HG03045 (cell line): ENCODE data around the gene SUPT5H.

Experiments used
- ATAC-seq: cut with Tn5 transposase; IDR thresholded peaks from one replicate; pipeline ENCODE4 v1.9.1; 2021; ENCODE audit warnings: mild to moderate bottlenecking, moderate library complexity; ENCODE audit not compliant: unreplicated experiment

Gene SUPT5H

GRCh38 chr19:39494661-39495060 is 49.3 kb downstream of the SUPT5H start:
- ATAC-seq: no peak

DNA sequence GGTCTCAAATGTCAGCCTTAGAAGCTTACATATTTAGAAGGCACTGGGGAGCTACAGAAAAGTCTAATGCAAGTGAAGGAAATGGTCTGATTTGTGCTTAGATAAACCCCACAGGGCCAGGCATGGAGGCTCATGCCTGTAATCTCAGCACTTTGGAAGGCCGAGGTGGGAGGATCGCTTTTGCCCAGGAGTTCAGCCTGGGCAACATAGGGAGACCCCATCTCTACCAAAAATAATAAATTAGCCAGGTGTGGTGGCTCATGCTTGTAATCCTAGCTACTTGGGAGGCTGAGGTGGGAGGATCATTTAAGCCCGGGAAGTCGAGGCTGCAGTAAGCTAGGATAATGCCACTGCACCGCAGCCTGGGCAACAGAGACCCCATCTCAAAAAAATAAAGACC is 50.7 kb downstream of the SUPT5H start:
- no peak for ATAC-seq

GRCh38 chr19:39497701-39497995 is 52.3 kb downstream of the SUPT5H start:
- no peak for ATAC-seq

DNA sequence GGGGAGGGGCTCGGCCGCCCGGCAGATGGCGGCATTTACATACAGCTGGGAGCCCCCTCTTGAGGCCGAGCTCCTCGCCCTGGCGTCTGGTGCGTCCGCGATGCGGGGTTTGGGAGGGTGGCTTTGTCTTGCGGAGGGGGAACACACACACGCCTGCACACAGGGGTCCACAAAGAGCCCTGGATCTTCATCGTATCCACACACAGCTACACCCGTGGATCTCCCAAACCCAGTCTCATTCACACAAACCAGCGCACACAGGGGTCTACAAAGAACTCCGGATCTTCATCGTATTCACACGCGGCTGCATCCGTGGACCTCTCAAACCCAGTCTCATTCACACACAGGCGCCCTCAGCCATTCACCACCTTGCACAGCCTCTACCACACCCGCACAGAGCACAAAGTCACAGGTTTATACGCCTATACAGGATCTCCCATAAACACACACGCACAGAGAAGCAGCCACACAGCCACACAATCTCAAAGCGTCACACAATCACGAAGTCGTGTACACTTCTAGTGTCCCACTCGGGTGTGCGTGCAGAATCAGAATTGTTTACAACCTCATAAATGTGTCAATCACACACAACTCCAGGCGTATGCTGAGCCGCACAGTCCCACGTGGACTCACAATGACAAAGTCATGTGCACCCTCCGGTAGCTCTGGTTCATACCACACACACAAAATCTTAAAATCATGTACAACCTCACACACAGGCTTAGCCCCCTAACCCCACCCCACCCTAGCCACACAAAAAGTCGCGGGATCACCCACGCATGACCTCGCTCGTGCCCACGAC is 52.8 kb downstream of the SUPT5H start:
- no peak for ATAC-seq

GRCh38 chr19:39498798-39499642 is 53.6 kb downstream of the SUPT5H start, which contains the start of gene DLL3:
Gene DLL3 (plus strand): TSS chr19:39498947. CDS start chr19:39498975, 28 bp downstream.
- ATAC-seq: no peak

GRCh38 chr19:39499932-39500331 is 54.5 kb downstream of the SUPT5H start:
- no peak for ATAC-seq

GRCh38 chr19:39500543-39500942 is 55.2 kb downstream of the SUPT5H start:
- ATAC-seq: no peak

- no peak for ATAC-seq
These were observed 56.0 kb downstream of the SUPT5H start for GRCh38 chr19:39501340-39501739.

- no peak for ATAC-seq
These were observed 57.4 kb downstream of the SUPT5H start for GRCh38 chr19:39502640-39503417.

- no peak for ATAC-seq
These were observed 61.2 kb downstream of the SUPT5H start for GRCh38 chr19:39506598-39506943.

DNA sequence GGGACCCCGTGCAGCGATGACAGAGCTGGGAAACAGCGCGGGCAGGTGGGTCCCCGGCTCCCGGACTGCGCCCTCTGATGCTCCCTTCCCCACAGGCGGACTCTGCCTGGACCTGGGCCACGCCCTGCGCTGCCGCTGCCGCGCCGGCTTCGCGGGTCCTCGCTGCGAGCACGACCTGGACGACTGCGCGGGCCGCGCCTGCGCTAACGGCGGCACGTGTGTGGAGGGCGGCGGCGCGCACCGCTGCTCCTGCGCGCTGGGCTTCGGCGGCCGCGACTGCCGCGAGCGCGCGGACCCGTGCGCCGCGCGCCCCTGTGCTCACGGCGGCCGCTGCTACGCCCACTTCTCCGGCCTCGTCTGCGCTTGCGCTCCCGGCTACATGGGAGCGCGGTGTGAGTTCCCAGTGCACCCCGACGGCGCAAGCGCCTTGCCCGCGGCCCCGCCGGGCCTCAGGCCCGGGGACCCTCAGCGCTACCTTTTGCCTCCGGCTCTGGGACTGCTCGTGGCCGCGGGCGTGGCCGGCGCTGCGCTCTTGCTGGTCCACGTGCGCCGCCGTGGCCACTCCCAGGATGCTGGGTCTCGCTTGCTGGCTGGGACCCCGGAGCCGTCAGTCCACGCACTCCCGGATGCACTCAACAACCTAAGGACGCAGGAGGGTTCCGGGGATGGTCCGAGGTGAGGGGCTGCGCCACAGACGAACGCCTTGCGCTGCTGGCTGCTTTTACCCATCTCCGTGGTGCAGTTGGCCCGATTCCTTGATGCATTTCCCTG is 61.7 kb downstream of the SUPT5H start:
- no peak for ATAC-seq

GRCh38 chr19:39507715-39508364 is 62.5 kb downstream of the SUPT5H start:
- no peak for ATAC-seq

- no peak for ATAC-seq
These were observed 63.2 kb downstream of the SUPT5H start for GRCh38 chr19:39508629-39509028.

DNA sequence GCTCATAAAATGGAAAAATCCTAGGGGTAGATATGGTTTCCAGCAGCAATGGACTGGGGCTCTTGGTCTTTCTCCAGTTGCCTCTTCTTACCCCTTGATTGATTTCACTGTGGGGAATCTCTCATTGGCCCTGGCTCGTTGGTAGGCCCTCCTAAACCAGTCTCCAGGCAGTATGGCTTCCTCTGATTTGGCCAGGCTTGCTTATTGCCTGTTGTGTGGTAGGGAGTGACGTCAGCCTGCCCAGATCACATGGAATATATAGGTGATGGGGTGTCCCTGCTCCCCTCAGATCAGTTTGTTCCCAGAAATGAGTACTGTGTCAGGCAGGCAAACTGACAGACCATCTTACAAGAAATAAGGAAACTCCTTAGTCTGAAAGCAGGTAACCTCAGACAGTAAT is 63.9 kb downstream of the SUPT5H start:
- ATAC-seq: no peak

- ATAC-seq: no peak
These were observed 67.6 kb downstream of the SUPT5H start for GRCh38 chr19:39512988-39513387.

DNA sequence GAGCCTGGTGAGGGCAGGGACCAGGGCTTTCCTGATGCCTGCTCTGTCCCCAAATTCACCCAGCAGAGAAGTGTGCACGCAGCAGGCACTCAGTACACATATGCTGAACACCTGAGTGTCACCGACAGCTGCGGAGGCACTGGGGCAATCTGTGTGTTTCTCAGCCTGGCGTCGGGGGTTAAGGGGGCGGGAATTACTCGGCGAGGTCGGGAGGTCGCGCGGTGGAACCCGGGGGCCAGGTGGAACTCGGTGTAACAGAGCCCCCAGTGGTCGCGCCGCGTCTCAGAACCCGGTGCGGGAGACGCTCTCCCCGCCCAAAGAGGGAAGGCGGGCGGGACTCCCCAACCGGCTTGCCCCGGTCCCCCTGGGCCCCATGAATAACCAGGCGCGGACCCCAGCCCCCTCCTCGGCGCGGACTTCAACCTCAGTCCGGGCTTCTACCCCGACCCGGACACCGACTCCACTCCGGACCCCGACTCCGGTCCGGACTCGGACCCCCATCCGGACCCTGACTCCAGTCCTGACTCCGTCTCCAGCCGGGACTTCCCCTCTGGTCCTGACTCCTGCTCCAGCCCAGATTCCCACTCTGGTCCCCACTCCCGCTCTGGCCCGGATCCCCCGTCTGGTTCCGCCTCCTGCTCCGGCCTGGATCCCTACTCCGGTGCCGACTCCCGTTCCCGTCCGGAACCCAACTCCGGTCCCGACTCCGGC is 69.6 kb downstream of the SUPT5H start, which contains the start of gene SELENOV:
Gene SELENOV, plus strand, starts transcription at position 300 of the 711 bp plus-strand sequence. Its CDS starts 74 bp downstream, at position 374.
- no peak for ATAC-seq

DNA sequence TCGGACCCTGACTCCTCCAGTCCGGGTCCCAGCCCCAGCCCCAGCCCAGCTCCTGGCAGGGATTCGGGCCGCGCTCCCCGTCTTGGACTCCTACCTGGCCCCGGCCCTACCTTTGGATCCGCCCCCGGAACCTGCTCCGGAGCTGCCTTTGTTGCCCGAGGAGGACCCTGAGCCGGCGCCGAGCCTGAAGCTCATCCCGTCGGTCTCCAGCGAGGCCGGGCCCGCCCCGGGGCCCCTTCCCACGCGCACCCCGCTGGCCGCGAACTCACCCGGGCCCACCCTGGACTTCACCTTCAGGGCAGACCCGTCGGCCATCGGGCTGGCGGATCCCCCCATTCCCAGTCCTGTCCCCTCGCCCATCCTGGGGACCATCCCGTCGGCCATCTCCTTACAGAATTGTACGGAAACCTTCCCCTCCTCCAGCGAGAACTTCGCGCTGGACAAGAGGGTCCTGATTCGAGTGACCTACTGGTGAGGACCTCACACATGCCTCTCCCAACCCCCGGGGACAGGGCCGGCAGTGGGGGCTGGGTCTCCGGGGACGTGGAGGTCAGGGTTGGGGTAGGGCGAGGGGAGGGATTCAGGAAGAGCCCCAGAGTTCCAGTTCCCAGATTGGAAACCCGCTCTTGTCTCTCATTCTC is 70.3 kb downstream of the SUPT5H start:
- no peak for ATAC-seq

GRCh38 chr19:39516270-39516669 is 70.9 kb downstream of the SUPT5H start:
- ATAC-seq: no peak

- no peak for ATAC-seq
These were observed 72.0 kb downstream of the SUPT5H start for GRCh38 chr19:39517432-39517831.
